ENCODE measurements around the gene DST.

DST gene

DNA sequence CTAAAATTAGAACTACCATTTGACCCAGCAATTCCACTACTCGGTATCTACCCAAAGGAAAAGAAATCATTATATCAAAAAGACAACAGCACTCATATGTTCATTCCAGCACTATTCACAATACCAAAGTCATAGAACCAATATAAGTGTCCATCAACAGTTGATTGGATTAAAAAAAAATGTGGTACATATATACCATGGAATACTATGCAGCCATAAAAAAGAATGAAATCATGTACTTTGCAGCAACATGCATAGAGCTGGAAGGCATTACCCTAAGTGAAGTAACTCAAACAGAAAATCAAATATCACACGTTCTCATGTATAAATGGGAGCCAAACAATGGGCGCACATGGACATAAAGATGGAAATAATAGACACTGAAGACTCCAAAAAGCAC, 163.3 kb downstream of the DST start:
- no peak for DNase-seq

DNA sequence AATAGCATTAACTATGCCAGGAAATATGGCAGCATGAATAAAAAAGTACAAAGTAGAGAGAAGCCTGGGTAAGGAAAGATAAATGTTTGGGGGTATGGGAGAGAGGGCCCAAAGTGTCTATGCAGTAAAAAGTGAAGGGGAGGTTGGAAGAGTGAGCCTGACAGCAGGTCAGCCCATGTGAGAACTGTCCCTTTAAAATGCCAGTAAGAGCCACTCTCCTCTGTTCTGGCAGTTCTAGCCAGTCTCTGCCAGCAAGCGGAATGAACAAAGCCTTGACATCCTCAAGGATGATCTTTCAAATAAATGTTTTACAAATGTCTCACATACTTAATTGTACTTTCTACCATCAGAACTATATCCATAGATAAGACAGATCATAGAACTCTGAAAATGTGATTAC, 164.5 kb downstream of the DST start:
- DNase-seq, result no peak

DNA sequence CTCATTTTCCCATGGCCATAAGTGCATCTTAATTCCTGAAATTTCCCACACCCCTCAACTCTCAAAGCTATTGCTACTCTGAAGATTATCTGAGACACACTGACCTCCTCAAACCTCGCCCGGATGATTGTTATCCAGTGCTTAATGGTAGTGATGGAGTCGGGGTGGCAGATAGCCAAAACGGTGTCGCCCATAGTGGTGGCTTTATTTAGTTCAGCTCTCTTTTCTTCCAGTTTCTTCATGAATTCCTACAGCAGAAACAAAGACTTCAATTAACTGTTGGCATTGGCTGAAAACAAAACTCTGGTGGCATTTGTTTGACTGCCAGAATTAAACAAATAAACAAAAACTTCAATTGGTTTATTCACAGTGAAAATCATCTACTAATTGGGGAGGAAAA, 165.4 kb downstream of the DST start:
- no peak for DNase-seq

DNA sequence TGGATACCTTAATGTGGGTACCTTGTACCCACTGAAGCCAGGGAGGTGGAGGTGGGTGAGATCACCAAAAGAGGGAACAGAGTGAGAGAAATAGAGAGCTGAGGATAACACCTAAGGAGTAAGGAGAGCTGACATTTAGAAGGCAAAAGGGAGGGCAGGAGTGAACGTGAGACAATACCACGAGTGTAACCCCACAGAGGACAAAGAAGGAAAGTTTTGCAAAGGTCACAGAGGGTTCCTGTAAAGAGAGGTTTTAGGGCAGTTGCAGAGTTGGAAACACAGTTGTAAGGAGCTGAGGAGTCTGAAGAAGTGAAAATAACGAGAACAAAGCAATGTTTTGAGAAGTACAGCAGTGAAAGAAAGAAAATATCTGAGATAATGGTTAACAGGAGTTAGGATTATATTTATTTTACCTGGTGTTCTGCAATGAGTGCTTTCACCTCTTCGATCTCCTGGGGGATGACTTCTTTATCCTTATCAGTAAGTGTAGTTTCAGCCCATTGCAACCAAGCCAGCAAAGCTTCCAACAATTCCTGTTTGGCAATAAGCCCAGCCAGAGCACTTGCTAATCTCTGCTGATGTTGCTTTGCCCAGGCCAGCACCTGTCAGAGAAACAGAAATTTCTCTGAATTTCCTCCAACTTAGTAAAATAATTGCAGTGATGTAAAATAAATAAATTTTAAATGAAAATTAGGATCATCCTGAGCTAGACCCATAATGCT, 166.8 kb downstream of the DST start:
- DNase-seq, result no peak

DNA sequence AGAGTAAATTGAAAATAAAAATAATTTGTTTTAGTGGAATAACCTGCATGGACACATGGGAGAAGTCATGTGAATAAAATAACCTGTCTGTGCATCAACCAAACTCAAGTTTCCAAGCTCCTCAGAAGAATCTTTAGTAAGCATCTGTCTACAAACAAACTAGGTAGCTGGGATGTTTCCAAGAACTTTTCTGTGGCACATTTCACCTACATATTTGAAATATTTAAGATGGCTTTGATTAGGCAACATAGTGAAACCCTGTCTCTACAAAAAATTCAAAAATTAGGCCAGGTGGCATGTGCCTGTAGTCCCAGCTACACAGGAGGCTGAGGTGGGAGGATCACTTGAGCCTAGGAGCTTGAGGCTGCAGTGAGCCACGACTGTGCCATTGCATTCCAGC, 168.2 kb downstream of the DST start:
- no peak for DNase-seq

DNA sequence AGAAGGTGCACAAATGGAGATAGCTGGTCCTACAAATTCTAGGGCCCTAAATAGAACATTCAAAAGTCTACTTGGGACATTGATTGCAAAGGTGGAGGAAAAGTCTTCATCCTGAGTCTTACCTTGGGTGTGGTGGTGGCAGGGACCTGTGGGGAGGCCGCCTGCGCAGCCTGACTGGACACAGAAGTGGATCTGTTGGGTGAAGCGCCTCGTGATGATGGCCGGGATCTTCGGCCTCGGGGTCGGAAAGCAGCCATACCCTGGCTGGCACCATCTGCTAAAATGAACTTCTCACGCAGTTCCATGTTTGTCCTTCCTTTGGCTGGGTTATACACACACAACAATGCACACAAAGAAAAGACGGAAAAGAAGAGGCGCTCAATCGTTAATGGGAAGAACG, 179.2 kb downstream of the DST start:
- no peak for DNase-seq

DNA sequence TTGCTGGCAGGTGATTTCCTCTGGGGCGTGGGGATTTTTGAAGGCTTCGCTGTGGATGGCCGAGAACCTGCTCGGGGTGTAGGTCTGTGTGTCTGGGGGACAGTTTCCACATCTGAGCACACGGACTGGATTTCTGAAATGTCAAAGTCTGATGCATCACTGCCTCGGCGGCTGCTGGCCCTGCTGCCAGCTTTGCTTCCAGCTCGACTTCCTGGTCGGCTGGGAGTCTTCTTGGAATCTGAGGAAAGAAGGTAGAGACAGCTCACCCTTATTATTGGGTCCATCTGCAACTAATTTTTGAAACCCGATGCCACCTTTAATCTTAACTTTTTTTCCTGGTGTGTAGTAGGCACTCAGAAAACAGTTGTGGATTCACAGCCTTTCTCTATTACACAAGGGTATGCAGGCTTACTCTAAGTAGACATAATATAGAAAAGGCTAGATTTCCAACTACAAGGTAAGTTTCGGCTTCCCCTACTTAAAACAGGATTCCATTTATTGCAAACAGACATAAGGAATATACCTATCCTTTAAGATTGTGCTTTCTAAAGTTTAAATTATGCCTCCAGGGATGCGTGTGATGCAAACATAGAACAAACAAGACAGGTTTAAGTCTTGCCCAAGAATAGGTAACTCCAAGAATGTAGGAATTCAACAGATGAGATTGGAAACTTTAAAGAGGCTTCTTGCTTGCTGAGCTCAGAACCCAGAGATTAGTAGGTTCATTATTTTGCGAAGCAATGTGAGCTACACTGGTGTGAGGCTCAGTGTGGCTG, 183.5 kb downstream of the DST start:
- no peak for DNase-seq

DNA sequence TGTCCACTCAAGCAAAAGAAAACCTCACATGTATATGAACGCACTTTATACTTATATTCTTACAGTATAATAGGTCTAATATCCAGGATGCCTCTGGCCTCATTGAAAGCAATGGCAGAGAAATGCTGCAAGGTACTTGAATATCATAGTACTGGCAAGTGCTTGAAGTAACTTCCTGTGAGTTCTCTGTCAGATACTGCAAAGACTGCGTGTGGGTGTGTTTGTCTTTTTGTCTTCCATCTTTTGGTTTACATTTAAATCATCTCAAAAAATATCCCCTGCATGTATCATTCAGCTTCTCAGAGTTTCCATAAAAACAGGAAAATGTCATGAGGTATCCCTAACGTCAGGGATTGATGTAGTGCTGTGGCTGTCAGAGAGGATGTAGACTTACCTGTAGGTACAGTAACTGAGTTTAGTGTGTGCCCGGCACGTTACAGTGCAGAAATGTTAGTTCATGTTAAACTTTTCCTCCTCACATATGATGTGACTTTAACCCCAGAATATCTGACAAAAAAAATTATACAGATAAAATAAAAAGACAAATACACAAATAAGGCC, 184.3 kb downstream of the DST start:
- no peak for DNase-seq

DNA sequence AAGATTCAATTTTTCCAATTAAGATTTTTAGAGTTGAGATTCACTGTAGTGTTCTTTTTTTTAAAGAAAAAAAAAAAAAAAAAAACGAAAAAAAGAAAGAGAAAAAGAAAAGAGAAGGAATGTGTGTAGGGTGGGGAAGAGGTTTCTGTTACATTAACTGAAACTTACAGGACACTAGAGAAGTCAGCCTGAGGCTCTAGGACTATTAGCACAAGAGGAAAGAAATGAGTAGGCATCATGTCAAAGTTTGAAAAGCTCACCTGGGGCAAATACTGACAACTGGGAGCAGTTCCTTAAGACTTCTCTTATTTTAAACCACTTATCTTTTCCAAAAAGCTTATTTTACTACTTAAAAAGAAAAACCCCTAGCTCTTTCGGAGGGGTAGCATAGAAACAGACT, 185.9 kb downstream of the DST start:
- DNase-seq, result no peak

DNA sequence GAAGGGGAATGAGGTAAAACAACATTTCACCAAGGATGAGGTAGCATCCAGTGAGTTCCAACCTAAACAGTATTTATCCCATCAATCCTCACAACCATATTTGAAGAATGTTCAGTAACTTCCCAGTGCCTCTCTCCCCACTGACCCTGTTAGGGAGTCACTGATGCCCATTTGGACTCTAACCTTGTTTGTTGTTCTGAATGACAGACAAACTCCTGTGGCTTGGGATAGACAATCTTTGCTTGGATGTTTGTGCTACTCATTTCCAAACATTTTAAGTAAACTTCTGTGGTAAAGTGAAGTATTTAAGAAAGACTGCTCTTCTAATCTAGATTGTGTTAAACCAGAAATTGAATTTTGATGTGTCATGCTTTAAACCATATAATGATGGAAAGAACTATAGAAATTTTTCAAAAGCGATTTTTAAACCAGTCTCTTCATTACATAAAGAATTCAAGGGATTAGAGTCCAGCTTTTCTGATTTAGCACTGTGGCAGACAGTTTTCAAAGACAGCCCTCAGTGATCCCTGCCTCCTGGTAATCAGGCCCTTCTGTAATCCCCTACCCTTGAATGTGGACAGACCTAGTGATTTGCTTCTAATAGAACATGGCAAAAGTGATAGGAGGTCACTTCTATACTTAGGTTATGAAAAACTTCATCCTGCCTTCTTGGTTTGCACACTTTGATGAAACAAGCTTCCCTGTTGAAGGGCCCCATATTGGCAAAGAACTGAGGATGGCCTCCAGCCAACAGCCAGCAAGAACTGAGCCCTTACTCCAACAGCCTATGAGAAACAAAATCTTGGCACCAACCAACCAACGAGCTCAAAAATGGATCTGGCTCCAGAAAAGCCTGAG, 191.6 kb downstream of the DST start:
- no peak for DNase-seq

DNA sequence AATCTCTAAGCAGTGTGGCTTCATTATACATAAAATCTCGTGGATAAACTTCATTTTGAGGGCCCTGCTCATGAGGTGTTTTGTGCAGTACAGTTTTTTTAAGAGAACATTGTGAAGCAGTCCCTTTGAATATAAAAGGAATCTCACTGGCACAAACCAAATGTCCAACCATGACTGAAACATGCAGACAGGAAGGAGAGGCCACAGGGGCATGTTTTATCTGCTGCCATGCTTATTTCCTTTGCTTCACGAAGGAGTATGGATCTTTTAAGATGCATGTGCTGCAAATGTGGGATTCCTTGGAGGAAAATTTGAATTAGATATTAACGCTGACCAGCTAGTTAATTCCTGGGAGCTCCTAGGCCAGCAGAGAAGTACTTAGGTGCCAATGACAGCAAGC, 192.3 kb downstream of the DST start:
- no peak for DNase-seq

DNA sequence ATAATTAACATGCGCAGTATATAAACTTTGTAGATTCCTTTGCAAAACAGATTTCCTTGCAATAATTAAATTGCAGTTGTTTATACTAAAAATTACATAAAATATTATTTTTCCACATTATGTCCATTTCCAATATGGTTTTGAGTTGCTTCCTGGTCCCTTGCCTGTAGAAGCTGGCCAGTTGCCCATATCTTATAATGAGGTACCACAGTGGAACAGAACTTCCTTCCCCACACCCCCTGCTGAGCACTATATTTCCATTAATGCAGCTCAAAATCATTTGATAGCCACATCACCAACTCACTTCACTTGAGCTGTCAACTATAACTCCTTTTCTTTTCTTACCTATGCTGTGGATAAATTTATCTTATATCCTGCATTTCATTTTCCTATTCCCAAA, 194.6 kb downstream of the DST start:
- DNase-seq, result no peak

DNA sequence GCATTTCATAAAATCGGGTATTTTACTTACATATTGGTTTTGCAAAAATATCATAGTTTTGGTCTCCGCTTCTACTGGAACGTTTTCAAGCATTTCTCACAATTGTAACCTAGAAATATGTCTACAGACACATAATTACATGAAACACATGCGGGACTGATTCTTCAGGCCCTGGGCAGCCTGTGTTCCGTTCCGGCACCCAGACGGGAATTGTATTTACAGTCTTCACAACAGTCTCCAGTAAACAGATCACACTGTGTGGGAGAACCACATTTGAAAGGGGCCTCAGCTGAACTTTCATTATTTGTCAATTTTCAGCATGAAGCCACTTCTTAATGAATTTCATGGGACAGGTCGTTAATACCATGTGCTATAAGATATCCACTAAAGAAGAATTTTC, 196.9 kb downstream of the DST start:
- DNase-seq, result no peak

DNA sequence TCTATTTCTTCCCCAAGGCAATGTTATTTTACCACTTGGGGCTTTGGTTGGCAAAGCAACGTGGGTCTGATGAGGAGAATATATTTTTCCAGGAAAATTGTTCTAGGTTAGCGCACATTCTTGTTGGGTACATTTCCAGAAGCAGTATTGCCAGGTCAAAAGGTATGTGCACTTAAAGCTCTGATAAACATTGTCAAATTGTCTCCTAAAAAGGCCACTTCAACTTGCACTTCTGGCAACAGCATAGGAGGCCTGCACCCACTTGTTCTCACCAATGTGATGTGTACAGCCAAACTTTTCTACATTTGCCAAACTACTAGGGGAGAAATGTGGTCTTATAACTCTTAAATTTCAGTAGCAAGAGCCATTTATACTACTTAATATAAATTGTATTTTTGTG, 197.8 kb downstream of the DST start:
- DNase-seq, result no peak

DNA sequence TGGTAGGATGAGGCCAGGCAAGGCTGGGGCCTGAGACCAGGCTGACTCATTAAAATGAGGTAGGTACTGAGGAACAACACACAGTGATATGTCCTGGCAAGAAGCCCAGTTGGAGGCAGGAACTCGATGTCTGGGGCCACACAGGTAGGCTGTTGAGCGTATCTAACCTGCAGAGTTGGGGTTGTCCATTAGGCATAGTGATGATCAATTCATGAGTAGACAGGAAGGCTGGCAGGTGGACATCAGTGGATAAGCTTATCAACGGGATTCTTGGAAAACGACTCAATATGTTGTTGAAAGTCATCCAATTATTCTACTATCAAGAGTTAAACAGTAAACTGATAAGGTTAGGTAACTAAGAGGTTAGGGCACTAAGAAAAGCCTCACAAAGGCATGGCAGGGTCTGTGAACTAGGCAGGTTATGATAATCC, 202.1 kb downstream of the DST start:
- DNase-seq, result no peak

DNA sequence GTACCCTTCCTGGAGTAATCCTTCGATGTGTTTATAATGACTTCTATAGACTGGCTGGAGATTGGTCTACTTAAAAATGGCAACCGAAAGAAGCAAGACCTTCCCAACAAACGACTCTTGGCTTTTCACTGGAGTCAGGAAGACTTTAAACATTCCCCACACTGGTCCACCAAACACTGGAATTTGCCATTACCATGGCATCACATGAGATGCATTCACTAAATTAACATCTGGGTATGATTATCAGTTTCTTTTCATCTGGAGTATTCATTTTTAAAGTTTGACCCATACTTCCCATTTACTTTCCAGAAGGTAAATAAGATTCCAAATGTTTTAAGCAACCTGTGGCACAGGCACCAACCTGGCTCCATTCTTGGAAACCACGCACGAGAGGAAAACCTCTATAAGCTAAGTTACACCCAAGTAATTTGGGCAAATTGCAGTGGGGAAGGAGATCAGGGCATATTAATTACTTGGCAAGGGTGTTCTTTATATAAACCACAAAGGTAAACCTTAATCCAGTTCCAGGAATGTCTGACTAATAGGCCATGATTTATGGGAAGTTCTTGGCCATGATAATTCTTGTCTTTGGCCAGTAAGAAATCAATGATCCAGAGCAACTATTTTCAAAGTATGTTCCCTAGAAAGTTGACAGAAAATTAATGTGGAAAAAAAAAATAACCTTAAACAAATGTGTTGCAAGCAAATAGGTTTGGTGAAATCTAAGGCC, 205.4 kb downstream of the DST start:
- no peak for DNase-seq

DNA sequence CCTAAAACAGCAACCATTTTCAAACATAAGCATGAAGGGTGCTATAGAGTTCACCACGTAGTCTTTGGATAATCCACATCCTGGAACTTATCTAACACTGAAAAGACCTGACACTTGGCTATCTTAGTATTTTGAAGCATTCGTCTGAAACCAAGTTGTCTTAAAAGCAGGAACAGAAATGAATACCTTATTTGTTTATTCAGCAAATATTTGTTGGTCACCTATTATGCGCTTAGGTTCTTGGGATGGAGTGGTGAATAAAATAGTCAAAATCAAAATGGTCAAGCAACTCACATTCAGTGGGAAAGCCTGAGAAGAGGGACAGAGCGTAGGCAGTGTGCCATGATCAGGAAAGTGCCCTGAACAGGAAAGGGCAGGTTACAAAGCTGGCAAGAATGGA, 206.9 kb downstream of the DST start:
- no peak for DNase-seq

DNA sequence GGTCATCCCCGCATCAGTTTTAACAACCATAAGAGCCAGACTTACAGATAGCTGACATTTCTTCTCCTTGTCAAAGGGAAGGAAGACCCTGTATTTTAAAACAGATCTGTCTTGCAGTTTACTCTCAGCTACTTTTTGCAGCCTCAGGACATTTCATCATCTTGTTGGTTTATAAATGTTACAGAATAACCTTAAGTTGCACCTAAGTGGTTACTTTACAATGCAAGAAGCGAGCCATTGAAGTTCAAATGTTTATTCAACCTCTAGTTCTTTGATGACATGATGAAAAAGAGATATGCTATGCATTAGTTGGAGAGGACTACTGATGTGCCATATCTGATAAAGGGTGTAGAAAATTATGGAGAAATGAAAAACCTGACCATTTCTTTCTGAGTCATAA, 207.4 kb downstream of the DST start:
- DNase-seq, result no peak

DNA sequence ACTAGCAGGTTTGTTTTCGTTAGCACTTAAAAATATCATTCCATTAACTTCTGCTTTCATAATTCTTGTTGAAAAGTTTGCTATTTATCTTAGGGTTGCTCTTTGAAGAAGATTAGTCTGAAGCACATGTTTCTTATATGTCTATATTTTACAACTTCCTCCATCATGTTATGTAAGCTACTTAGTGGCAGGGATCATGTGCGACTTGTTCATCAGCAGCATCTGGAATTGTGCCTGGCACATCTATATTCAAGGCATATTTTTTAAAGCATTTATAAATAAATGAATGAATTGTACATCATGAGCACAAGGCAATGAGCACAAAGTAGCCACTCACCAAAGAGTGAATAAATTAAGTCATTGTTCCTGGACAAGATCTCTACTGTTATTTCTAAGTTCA, 208.1 kb downstream of the DST start:
- no peak for DNase-seq

DNA sequence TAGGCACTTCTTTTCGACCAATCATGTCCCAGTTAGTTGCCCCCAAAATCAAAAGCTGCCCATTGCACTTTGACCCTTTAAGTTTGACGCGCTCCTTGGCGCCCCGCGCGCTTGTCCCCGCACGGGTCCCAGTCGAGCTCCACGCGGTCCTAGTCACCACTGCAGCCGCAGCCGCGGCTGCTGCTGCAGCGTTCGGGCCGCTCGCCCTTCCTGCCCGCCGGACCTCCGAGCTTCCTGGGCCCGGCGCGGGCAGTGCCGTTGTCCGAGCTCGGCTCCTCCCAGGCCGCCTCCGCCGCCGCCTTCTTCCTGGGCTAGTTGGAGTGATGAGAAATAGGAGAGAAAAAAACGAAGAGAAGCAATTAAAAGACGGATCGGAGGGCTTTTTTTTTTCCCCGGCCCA, 209.6 kb downstream of the DST start:
- no peak for DNase-seq

DNA sequence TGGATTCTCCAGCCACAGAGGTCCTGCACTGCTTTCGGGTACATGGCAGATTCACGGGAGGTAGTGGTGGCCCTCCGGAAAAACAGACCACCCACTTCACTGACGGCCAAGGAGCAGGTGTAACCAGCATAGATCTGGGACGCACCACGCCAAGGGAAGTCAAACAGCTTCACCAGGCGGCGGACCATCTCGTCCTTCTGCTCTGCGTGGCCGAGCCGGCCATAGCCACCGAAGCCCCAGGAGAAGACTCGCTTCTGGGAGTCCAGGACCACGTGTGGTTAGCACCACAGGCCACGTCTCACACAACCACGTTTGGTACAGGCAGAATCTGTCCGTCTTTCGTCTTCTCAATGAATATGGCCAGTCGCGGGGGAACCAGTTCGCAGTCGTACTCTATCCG, 210.5 kb downstream of the DST start:
- no peak for DNase-seq

Measured in activated CD4-positive, alpha-beta T cell treated with anti-CD3 and anti-CD28 coated beads, Interleukin-2, amount 50 U/mL, for 1 hour (primary cell).